Measurements from ENCODE around the gene ZNF76. TPM values are rescaled to one million over a fixed set of nuclear protein-coding genes. Genes with fewer than 3 reads are reported as not detected.

Gene ZNF76
- polyA plus RNA-seq, 1 of the 3 experiments (the other 2 are of a cell fraction) = 19.7 TPM

DNA sequence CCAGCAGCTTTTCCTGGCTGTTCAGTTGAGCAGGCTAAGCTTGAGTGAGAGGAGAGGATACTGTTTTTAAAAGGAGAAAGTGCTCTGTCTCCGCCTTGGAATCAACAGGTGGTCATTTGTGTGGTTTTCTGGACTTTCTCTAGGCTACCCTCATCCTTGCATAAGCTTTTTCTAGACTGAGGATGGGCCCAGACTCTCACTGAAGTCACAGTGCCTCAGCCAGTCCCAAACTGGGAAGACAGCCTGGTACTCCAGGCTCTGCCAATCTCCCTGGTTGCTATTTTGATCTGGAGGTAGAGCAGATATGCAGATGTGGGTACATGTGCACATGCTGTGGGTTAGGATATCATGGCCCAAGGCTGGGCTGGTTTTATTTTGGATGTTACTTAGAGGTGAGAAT lies 38.8 kb upstream of the ZNF76 start:
- WGBS (ENCODE audit: low lambda C conversion rate) = 92% methylated on average over 1 of the region's 1 CpG
- Histone ChIP-seq H4K20me1 (ENCODE audit: insufficient read depth) (no peaks in the 10 kb centered on the region), H3K4me3 (ENCODE audit: low read depth in 2 of 2, low read length in 1 of 2) (no peak overlapping the region), H3K9me3 (no peaks in the 10 kb centered on the region), H3K27me3 (ENCODE audit: insufficient read depth) (no peaks in the 10 kb centered on the region), H3F3A (replicated peaks; ENCODE audit: insufficient read depth) (no peaks in the 10 kb centered on the region), H3K79me2 (ENCODE audit: insufficient read depth) (peaks cover 5% of the 10 kb centered on the region; the same call in 1 of the 2 replicates), H3K9ac (no peak overlapping the region), H3K4me1 (ENCODE audit: control insufficient read depth in 1 of 2, insufficient read depth in 2 of 2, low read depth in 1 of 2, low read length in 1 of 2) (no peaks in the 10 kb centered on the region; a peak in 1 of 4 replicates), H2AFZ (ENCODE audit: low read depth) (no peak overlapping the region), H3K36me3 (replicated peaks in 1 of 2; ENCODE audit: control insufficient read depth in 1 of 2, insufficient read depth in 2 of 2, low read length in 1 of 2) (peaks cover 0 to 3% of the 10 kb centered on the region in 2 experiments), H3K4me2 (no peak overlapping the region), H3K9me2 (no peaks in the 10 kb centered on the region), H3K27ac (ENCODE audit: low read depth in 2 of 2, low read length in 1 of 2) (no peak overlapping the region)
- DNase-seq = no peak
- POLR2A ChIA-PET = no interaction called here
- TF ChIP-seq RXRA (IDR thresholded peaks at IDR 0.05; ENCODE audit: borderline replicate concordance, low read depth) = no peak
- TF ChIP-seq FOXM1 (IDR thresholded peaks at IDR 0.05; ENCODE audit: low read depth) = no peak
- TF ChIP-seq FOSL2 (IDR thresholded peaks at IDR 0.05; ENCODE audit: borderline replicate concordance, low read depth) = no peak
- TF ChIP-seq, protein P1, sequence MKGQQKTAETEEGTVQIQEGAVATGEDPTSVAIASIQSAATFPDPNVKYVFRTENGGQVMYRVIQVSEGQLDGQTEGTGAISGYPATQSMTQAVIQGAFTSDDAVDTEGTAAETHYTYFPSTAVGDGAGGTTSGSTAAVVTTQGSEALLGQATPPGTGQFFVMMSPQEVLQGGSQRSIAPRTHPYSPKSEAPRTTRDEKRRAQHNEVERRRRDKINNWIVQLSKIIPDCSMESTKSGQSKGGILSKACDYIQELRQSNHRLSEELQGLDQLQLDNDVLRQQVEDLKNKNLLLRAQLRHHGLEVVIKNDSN (IDR thresholded peaks at IDR 0.05; ENCODE audit: borderline replicate concordance, low read depth) = no peak
- TF ChIP-seq MEF2A (IDR thresholded peaks at IDR 0.05; ENCODE audit: borderline replicate concordance, low read depth) = no peak
- TF ChIP-seq, protein P2, sequence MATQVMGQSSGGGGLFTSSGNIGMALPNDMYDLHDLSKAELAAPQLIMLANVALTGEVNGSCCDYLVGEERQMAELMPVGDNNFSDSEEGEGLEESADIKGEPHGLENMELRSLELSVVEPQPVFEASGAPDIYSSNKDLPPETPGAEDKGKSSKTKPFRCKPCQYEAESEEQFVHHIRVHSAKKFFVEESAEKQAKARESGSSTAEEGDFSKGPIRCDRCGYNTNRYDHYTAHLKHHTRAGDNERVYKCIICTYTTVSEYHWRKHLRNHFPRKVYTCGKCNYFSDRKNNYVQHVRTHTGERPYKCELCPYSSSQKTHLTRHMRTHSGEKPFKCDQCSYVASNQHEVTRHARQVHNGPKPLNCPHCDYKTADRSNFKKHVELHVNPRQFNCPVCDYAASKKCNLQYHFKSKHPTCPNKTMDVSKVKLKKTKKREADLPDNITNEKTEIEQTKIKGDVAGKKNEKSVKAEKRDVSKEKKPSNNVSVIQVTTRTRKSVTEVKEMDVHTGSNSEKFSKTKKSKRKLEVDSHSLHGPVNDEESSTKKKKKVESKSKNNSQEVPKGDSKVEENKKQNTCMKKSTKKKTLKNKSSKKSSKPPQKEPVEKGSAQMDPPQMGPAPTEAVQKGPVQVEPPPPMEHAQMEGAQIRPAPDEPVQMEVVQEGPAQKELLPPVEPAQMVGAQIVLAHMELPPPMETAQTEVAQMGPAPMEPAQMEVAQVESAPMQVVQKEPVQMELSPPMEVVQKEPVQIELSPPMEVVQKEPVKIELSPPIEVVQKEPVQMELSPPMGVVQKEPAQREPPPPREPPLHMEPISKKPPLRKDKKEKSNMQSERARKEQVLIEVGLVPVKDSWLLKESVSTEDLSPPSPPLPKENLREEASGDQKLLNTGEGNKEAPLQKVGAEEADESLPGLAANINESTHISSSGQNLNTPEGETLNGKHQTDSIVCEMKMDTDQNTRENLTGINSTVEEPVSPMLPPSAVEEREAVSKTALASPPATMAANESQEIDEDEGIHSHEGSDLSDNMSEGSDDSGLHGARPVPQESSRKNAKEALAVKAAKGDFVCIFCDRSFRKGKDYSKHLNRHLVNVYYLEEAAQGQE (IDR thresholded peaks at IDR 0.05; ENCODE audit: low read depth, low read length) = no peak
- TF ChIP-seq GABPA (IDR thresholded peaks at IDR 0.05; ENCODE audit: low read depth) = no peak
- TF ChIP-seq, protein P3, sequence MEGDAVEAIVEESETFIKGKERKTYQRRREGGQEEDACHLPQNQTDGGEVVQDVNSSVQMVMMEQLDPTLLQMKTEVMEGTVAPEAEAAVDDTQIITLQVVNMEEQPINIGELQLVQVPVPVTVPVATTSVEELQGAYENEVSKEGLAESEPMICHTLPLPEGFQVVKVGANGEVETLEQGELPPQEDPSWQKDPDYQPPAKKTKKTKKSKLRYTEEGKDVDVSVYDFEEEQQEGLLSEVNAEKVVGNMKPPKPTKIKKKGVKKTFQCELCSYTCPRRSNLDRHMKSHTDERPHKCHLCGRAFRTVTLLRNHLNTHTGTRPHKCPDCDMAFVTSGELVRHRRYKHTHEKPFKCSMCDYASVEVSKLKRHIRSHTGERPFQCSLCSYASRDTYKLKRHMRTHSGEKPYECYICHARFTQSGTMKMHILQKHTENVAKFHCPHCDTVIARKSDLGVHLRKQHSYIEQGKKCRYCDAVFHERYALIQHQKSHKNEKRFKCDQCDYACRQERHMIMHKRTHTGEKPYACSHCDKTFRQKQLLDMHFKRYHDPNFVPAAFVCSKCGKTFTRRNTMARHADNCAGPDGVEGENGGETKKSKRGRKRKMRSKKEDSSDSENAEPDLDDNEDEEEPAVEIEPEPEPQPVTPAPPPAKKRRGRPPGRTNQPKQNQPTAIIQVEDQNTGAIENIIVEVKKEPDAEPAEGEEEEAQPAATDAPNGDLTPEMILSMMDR (IDR thresholded peaks at IDR 0.05) = no peak
- TF ChIP-seq, protein P4, sequence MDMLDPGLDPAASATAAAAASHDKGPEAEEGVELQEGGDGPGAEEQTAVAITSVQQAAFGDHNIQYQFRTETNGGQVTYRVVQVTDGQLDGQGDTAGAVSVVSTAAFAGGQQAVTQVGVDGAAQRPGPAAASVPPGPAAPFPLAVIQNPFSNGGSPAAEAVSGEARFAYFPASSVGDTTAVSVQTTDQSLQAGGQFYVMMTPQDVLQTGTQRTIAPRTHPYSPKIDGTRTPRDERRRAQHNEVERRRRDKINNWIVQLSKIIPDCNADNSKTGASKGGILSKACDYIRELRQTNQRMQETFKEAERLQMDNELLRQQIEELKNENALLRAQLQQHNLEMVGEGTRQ (IDR thresholded peaks at IDR 0.05; ENCODE audit: borderline replicate concordance, low read depth, low read length) = no peak
- TF ChIP-seq, protein P5, sequence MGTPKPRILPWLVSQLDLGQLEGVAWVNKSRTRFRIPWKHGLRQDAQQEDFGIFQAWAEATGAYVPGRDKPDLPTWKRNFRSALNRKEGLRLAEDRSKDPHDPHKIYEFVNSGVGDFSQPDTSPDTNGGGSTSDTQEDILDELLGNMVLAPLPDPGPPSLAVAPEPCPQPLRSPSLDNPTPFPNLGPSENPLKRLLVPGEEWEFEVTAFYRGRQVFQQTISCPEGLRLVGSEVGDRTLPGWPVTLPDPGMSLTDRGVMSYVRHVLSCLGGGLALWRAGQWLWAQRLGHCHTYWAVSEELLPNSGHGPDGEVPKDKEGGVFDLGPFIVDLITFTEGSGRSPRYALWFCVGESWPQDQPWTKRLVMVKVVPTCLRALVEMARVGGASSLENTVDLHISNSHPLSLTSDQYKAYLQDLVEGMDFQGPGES (IDR thresholded peaks at IDR 0.05; ENCODE audit: low read depth, low read length) = no peak
- no peak for TF ChIP-seq NRF1 (IDR thresholded peaks at IDR 0.05; ENCODE audit: low read depth, low read length)
- TF ChIP-seq NFIC (IDR thresholded peaks at IDR 0.05; ENCODE audit: borderline replicate concordance) = no peak
- no peak for TF ChIP-seq TCF12 (IDR thresholded peaks at IDR 0.05)
- no peak for TF ChIP-seq JUND (IDR thresholded peaks at IDR 0.05)
- CTCF ChIA-PET = interaction anchor here (0.7 to 8.7 kb wide), 3 partner anchors 10 to 74 kb away, joined by 3 to 57 read pairs (median 6); no protein-coding TSS in a partner anchor

Data from SK-N-SH (cell line).